Measurements from ENCODE around the gene CHST9.

GRCh38 chr18:27010784-27011183, 174.3 kb downstream of the CHST9 start:
- TF ChIP-seq POLR2AphosphoS5 (IDR thresholded peaks at IDR 0.05) = no peak
- TF ChIP-seq CTCF (IDR thresholded peaks at IDR 0.05 in 8 of 11, conservative IDR thresholded peaks at IDR 0.05 in 3 of 11) = no peak
- TF ChIP-seq POLR2A (IDR thresholded peaks at IDR 0.05) = no peak
